HL-60/S4 (cell line): ENCODE data around the gene DBF4.
"Not testable (repeated sequence)": the region's sequence is repeated elsewhere in the genome, so short reads cannot be mapped to it uniquely, and the experiment has no call there.

ENCODE experiments used
- in situ Hi-C: fragments of 300-500 bp; cut with MboI; formaldehyde crosslinking; loops from 2 replicates; pipeline ENCODE4 v1.14.3; 2022; ENCODE audit warnings: low sequenced_read_pairs

DBF4 gene

DNA sequence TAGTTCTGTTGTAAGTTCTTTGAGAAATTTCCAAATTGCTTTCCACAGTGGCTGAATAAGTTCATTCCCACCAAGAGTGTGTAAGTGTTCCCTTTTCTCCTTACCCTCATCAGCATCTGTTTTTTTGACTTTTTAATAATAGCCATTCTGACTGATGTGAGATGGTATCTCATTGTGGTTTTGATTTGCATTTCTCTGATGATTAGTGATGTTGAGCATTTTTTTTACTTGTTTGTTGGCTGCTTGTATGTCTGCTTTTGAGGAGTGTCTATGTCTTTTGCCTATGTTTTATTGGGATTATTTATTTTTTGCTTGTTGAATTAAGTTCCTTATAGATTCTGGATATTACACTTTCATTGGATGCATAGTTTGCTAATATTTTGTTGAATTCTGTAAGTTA is 69.6 kb downstream of the DBF4 start:
- in situ Hi-C loops, result not testable (repeated sequence)

- in situ Hi-C loops, result no loop called here
Observed at GRCh38 chr7:87948371-87948770, 72.1 kb downstream of the DBF4 start.
